IMR-90 (cell line): ENCODE measurements around the gene MKNK2. TPM values are rescaled to one million over a fixed set of nuclear protein-coding genes. Genes with fewer than 3 reads are reported as not detected.

Experiments
- ATAC-seq: fragments of 200-7000 bp; cut with Tn5 transposase; 2 replicates; pipeline ENCODE4 v1.9.1; 2020; ENCODE audit warnings: low read depth, mild to moderate bottlenecking, moderate library complexity
- BruUV-seq: library from RNA; stranded (reverse); fragments of 400-500 nt; replicated peaks from 2 replicates; lab custom pipeline; 2021; lab: Mats Ljungman, UMichigan
- CTCF ChIA-PET: fragments of 300-600 bp; formaldehyde crosslinking; extraction: SDS; loops from one replicate; lab custom pipeline; 2021; ENCODE audit warnings: antibody characterized with exemption; lab: Yijun Ruan, JAX
- POLR2A ChIA-PET: fragments of 300-600 bp; sonication (Branson Sonifier 250); formaldehyde crosslinking; loops from one replicate; lab custom pipeline; 2022; ENCODE audit warnings: antibody characterized with exemption; ENCODE audit not compliant: unreplicated experiment; lab: Charles Lee
- DNase-seq: peaks from one replicate; pipeline ENCODE4 v3.0.0; 2013
- H2AFZ ChIP-seq: replicated peaks from 2 replicates; pipeline ENCODE3; 2013; ENCODE audit warnings: low read length, mild to moderate bottlenecking; ENCODE audit not compliant: poor library complexity
- H2AK5ac ChIP-seq: 2 replicates; pipeline ENCODE4 v1.6.1; 2013; ENCODE audit warnings: low read depth, low read length, inconsistent platforms
- H2AK9ac ChIP-seq: replicated peaks from 2 replicates; pipeline ENCODE3; 2013; ENCODE audit warnings: mild to moderate bottlenecking, low read depth, low read length, moderate library complexity; ENCODE audit not compliant: poor library complexity
- H2BK120ac ChIP-seq: 2 replicates; pipeline ENCODE4 v1.6.1; 2013; ENCODE audit warnings: low read depth, low read length, inconsistent platforms
- H2BK15ac ChIP-seq: 3 replicates; pipeline ENCODE4 v1.6.1; 2013; ENCODE audit warnings: low read depth, low read length, inconsistent platforms
- H2BK20ac ChIP-seq: 2 replicates; pipeline ENCODE4 v1.6.1; 2013; ENCODE audit warnings: low read depth, mild to moderate bottlenecking, inconsistent platforms, low read length, moderate library complexity
- H2BK5ac ChIP-seq: 2 replicates; pipeline ENCODE4 v1.6.1; 2013; ENCODE audit warnings: mild to moderate bottlenecking, low read depth, low read length, inconsistent platforms; ENCODE audit not compliant: poor library complexity, severe bottlenecking
- H3K14ac ChIP-seq: replicated peaks from 2 replicates; pipeline ENCODE4 v1.6.1; 2013; ENCODE audit warnings: low read depth, low read length, inconsistent platforms
- H3K18ac ChIP-seq: 2 replicates; pipeline ENCODE4 v1.6.1; 2013; ENCODE audit warnings: low read depth, low read length, control low read depth
- H3K23ac ChIP-seq: 2 replicates; pipeline ENCODE4 v1.6.1; 2013; ENCODE audit warnings: low read depth, low read length, inconsistent platforms
- H3K27ac ChIP-seq: 2 replicates; pipeline ENCODE4 v1.5.1; 2013; ENCODE audit warnings: mild to moderate bottlenecking, control low read depth, low read length; ENCODE audit not compliant: insufficient read depth
- H3K27me3 ChIP-seq: 2 replicates; pipeline ENCODE4 v1.6.1; 2013; ENCODE audit warnings: low read length; ENCODE audit not compliant: control insufficient read depth, insufficient read depth
- H3K36me3 ChIP-seq: 2 replicates; pipeline ENCODE4 v1.6.1; 2013; ENCODE audit warnings: low read length, mixed read lengths; ENCODE audit not compliant: control insufficient read depth, insufficient read depth
- H3K4ac ChIP-seq: 2 replicates; pipeline ENCODE4 v1.6.1; 2013; ENCODE audit warnings: low read depth, low read length, inconsistent platforms
- H3K4me1 ChIP-seq: 2 replicates; pipeline ENCODE4 v1.6.1; 2013; ENCODE audit warnings: low read length, mixed read lengths; ENCODE audit not compliant: control insufficient read depth, insufficient read depth
- H3K4me2 ChIP-seq: 2 replicates; pipeline ENCODE4 v1.6.1; 2013; ENCODE audit warnings: low read depth, mild to moderate bottlenecking, control low read depth, low read length, moderate library complexity
- H3K4me3 ChIP-seq: 2 replicates; pipeline ENCODE4 v1.5.1; 2013; ENCODE audit warnings: low read depth, mild to moderate bottlenecking, control low read depth, low read length, moderate library complexity; ENCODE audit not compliant: insufficient read depth
- H3K56ac ChIP-seq: 2 replicates; pipeline ENCODE4 v1.6.1; 2013; ENCODE audit warnings: low read length, inconsistent platforms; ENCODE audit not compliant: insufficient read depth; ENCODE audit errors: extremely low read depth
- H3K79me1 ChIP-seq, 2 experiments: 2 replicates each; pipeline ENCODE4 v1.6.1; 2013; ENCODE audit warnings: low read length in 2 of 2, inconsistent platforms in 1 of 2, low read depth in 1 of 2
- H3K9ac ChIP-seq: 2 replicates; pipeline ENCODE4 v1.6.1; 2013; ENCODE audit warnings: low read depth, low read length, control low read depth
- H3K9me1 ChIP-seq: 2 replicates; pipeline ENCODE4 v1.6.1; 2013; ENCODE audit warnings: low read length, inconsistent platforms; ENCODE audit not compliant: insufficient read depth
- H3K9me3 ChIP-seq: 2 replicates; pipeline ENCODE4 v1.6.1; 2013; ENCODE audit warnings: low read length; ENCODE audit not compliant: control insufficient read depth, insufficient read depth
- H4K20me1 ChIP-seq: 2 replicates; pipeline ENCODE4 v1.6.1; 2013; ENCODE audit warnings: low read length, inconsistent platforms; ENCODE audit not compliant: insufficient read depth
- H4K5ac ChIP-seq: 2 replicates; pipeline ENCODE4 v1.6.1; 2013; ENCODE audit warnings: mild to moderate bottlenecking, low read depth, low read length, control low read depth
- H4K8ac ChIP-seq, 2 experiments: 2 replicates each; pipeline ENCODE4 v1.6.1; 2013; ENCODE audit warnings: low read depth in 2 of 2, low read length in 2 of 2, control low read depth in 1 of 2, inconsistent platforms in 1 of 2
- H4K91ac ChIP-seq: 2 replicates; pipeline ENCODE4 v1.6.1; 2013; ENCODE audit warnings: low read depth, low read length, inconsistent platforms; ENCODE audit not compliant: insufficient read depth
- BHLHE40 ChIP-seq: fragments of 150-350 bp; IDR thresholded peaks from 2 replicates; pipeline ENCODE4 v1.6.1; 2016; ENCODE audit warnings: mild to moderate bottlenecking, low read depth, low read length
- CEBPB ChIP-seq: IDR thresholded peaks from 2 replicates; pipeline ENCODE4 v1.6.1; 2012; ENCODE audit warnings: low read depth, low read length, improper control_type of control experiment
- CHD1 ChIP-seq: IDR thresholded peaks from 2 replicates; pipeline ENCODE4 v1.6.1; 2012; ENCODE audit warnings: low read depth, low read length, improper control_type of control experiment
- CTCF ChIP-seq: conservative IDR thresholded peaks from 2 replicates; pipeline ENCODE4 v1.5.1; 2012; ENCODE audit warnings: mild to moderate bottlenecking, low read depth, low read length, improper control_type of control experiment
- ELK1 ChIP-seq: fragments of 150-350 bp; IDR thresholded peaks from 2 replicates; pipeline ENCODE4 v1.6.1; 2016; ENCODE audit warnings: low read depth, mild to moderate bottlenecking, low read length, moderate library complexity, borderline replicate concordance
- FOS ChIP-seq: fragments of 150-350 bp; IDR thresholded peaks from 2 replicates; pipeline ENCODE4 v1.6.1; 2016; ENCODE audit warnings: low read depth, low read length
- MAFK ChIP-seq: IDR thresholded peaks from 2 replicates; pipeline ENCODE4 v1.6.1; 2012; ENCODE audit warnings: low read depth, low read length, improper control_type of control experiment
- MAZ ChIP-seq: IDR thresholded peaks from 2 replicates; pipeline ENCODE4 v1.6.1; 2012; ENCODE audit warnings: low read depth, mild to moderate bottlenecking, low read length, improper control_type of control experiment, moderate library complexity, borderline replicate concordance
- MXI1 ChIP-seq: IDR thresholded peaks from 2 replicates; pipeline ENCODE4 v1.6.1; 2012; ENCODE audit warnings: low read depth, mild to moderate bottlenecking, low read length, moderate library complexity, borderline replicate concordance
- NFE2L2 ChIP-seq: fragments of 150-350 bp; IDR thresholded peaks from 2 replicates; pipeline ENCODE4 v1.6.1; 2016; ENCODE audit warnings: low read depth, mild to moderate bottlenecking, low read length
- POLR2A ChIP-seq: IDR thresholded peaks from 2 replicates; pipeline ENCODE4 v1.6.1; 2012; ENCODE audit warnings: mild to moderate bottlenecking, low read depth, low read length
- RAD21 ChIP-seq: IDR thresholded peaks from 2 replicates; pipeline ENCODE4 v1.6.1; 2012; ENCODE audit warnings: low read length, improper control_type of control experiment
- RCOR1 ChIP-seq: IDR thresholded peaks from 2 replicates; pipeline ENCODE4 v1.6.1; 2012; ENCODE audit warnings: mild to moderate bottlenecking, low read length, improper control_type of control experiment; ENCODE audit not compliant: insufficient replicate concordance
- RFX5 ChIP-seq: IDR thresholded peaks from 2 replicates; pipeline ENCODE4 v1.8.0; 2012; ENCODE audit warnings: low read depth, mild to moderate bottlenecking, low read length, moderate library complexity
- SMC3 ChIP-seq: fragments of 150-350 bp; IDR thresholded peaks from 2 replicates; pipeline ENCODE4 v1.6.1; 2016; ENCODE audit warnings: low read depth, mild to moderate bottlenecking, antibody characterized with exemption, low read length, moderate library complexity
- USF2 ChIP-seq: fragments of 150-350 bp; IDR thresholded peaks from 2 replicates; pipeline ENCODE4 v1.6.1; 2017; ENCODE audit warnings: mild to moderate bottlenecking, antibody characterized with exemption, low read length, low read depth
- WGBS, 2 experiments: methylation state at CpG; one replicate each; pipeline versions ENCODE4 v1.1.5 to v1.1.7; 2013; ENCODE audit warnings: missing lambda C conversion rate in 2 of 2; ENCODE audit not compliant: insufficient read length in 1 of 2; ENCODE audit errors: extremely low coverage in 2 of 2; 5-methylcytosine and 5-hydroxymethylcytosine counted together
- dilution Hi-C: fragments of 300-500 bp; cut with HindIII; formaldehyde crosslinking; loops from one replicate; pipeline ENCODE4 v1.14.3; 2018; ENCODE audit warnings: low sequenced_read_pairs; ENCODE audit not compliant: unreplicated experiment
- in situ Hi-C: fragments of 300-500 bp; cut with MboI; formaldehyde crosslinking; loops from 3 replicates; pipeline ENCODE4 v1.14.3; 2019; ENCODE audit warnings: low sequenced_read_pairs, inconsistent platforms, mixed read lengths
- intact Hi-C: fragments of 100-400 bp; cut with micrococcal nuclease; formaldehyde crosslinking; loops from 2 replicates; pipeline ENCODE4 v1.10.0; 2022
- polyA plus RNA-seq, 3 experiments: library from polyadenylated mRNA; depleted of rRNA; stranded (reverse); fragments of >200 nt; gene quantifications; 2 replicates each; pipeline ENCODE4 v1.2.3, GENCODE V29; 2012; ENCODE audit warnings: low replicate concordance in 1 of 3
- total RNA-seq: library from RNA; depleted of rRNA; stranded (reverse); fragments of >200 nt; gene quantifications from 2 replicates; pipeline ENCODE4 v1.2.3, GENCODE V29; 2012

The MKNK2 gene
- total and polyA plus RNA-seq, 2 of the 4 experiments (the other 2 are of a cell fraction): 21.9 to 31.8 TPM

- Histone ChIP-seq H3K9me1 (peaks cover 7% of the 10 kb centered on the region), H3K4me3 (no peak overlapping the region), H3K27ac (no peak overlapping the region), H3K4me2 (no peak overlapping the region; the same call in 1 of the 2 replicates), H2BK20ac (0 out of 2 replicates have a peak overlapping the region, but pooled peaks have one; percentile 18), H3K36me3 (no peaks in the 10 kb centered on the region), H3K14ac (peak overlapping the region; percentile 93; the same call in 1 of the 2 replicates), H3K27me3 (no peaks in the 10 kb centered on the region), H3K56ac (0 out of 2 replicates have a peak overlapping the region, but pooled peaks have one; percentile 77), H3K79me1 (peaks cover 5 to 31% of the 10 kb centered on the region in 2 experiments; a peak in 3 of 4 replicates), H3K9me3 (no peaks in the 10 kb centered on the region), H2BK5ac (no peak overlapping the region), H4K8ac (peak overlapping the region; percentile 46 to 98), H2AK9ac (peak overlapping the region; percentile 97), H4K20me1 (no peaks in the 10 kb centered on the region), H3K4ac (peak overlapping the region; percentile 86), H3K23ac (peak overlapping the region; percentile 72; the same call in 1 of the 2 replicates), H4K91ac (0 out of 2 replicates have a peak overlapping the region, but pooled peaks have one; percentile 85), H3K18ac (no peak overlapping the region), H3K4me1 (peaks cover 22% of the 10 kb centered on the region), H2AK5ac (peak overlapping the region; percentile 91), H2AFZ (peak overlapping the region; percentile 99), H2BK15ac (no peak overlapping the region; the same call in 2 of the 3 replicates), H3K9ac (peak overlapping the region; percentile 83; the same call in 1 of the 2 replicates), H4K5ac (peak overlapping the region; percentile 37; the same call in 1 of the 2 replicates), H2BK120ac (peak overlapping the region; percentile 93)
- TF ChIP-seq RFX5 (no peak), RAD21 (no peak), MAZ (no peak), MAFK (no peak), RCOR1 (no peak), CEBPB (no peak), POLR2A (no peak), NFE2L2 (no peak), CHD1 (no peak), USF2 (no peak), FOS (no peak), SMC3 (no peak), BHLHE40 (no peak), MXI1 (no peak), CTCF (no peak), ELK1 (no peak)
- ChIA-PET POLR2A (no interaction called here), CTCF (no interaction called here)
- DNase-seq (no peak), ATAC-seq (no peak)
- 64% methylated on average over 7 of the region's 10 CpGs; no CpG with 5 or more reads in 1 of the 2 experiments for WGBS, 2 experiments
- no TSS peak for BruUV-seq
- dilution Hi-C loops (no loop called here), intact Hi-C loops (no loop called here), in situ Hi-C loops (no loop called here)
Measured at GRCh38 chr19:2062389-2062729, 11.3 kb upstream of the MKNK2 start.
